Lower leg skin (tissue), 4 donors: Measurements from ENCODE around the gene RNF157. TPM values are rescaled to one million over a fixed set of nuclear protein-coding genes. Genes with fewer than 3 reads are reported as not detected.

ENCODE experiments used
- DNase-seq, 2 donors: peaks; one replicate each; pipeline ENCODE4 v3.0.0-alpha.2; 2019; ENCODE audit warnings: low spot score in 2 of 2
- H3K4me3 ChIP-seq: fragments of 200-600 bp; sonication (generic); 2 replicates; pipeline ENCODE4 v1.5.1; 2017; ENCODE audit warnings: mild to moderate bottlenecking, low read depth; ENCODE audit not compliant: poor library complexity, severe bottlenecking
- POLR2A ChIP-seq, 2 donors: fragments of 450-650 bp; IDR thresholded peaks; one replicate each; pipeline ENCODE4 v1.6.1; 2016 to 2017; ENCODE audit warnings: antibody characterized with exemption in 2 of 2, mild to moderate bottlenecking in 1 of 2, moderate library complexity in 1 of 2
- WGBS, 2 donors: methylation state at CpG; one replicate each; pipeline ENCODE4 v1.1.5; 2018; 5-methylcytosine and 5-hydroxymethylcytosine counted together
- intact Hi-C: fragments of 100-400 bp; cut with DNase I; formaldehyde crosslinking; loops from one replicate; pipeline ENCODE4 v1.15.0; 2023; ENCODE audit warnings: low total_unique reads
- total RNA-seq, 4 donors: library from RNA; depleted of rRNA; stranded (reverse); fragments of >200 nt; gene quantifications; one replicate each; pipeline ENCODE4 v1.1.0, GENCODE V29; 2016
- TF ChIP-seq, protein P1 (sequence below), 3 donors: fragments of 450-650 bp; IDR thresholded peaks; one replicate each; pipeline ENCODE4 v1.5.1; 2016; ENCODE audit warnings: antibody characterized with exemption in 3 of 3, mild to moderate bottlenecking in 3 of 3, moderate library complexity in 2 of 3

The RNF157 gene
- total RNA-seq, 4 donors from 2014 or later: 0.83 to 2.4 (median 1.4) TPM

DNA sequence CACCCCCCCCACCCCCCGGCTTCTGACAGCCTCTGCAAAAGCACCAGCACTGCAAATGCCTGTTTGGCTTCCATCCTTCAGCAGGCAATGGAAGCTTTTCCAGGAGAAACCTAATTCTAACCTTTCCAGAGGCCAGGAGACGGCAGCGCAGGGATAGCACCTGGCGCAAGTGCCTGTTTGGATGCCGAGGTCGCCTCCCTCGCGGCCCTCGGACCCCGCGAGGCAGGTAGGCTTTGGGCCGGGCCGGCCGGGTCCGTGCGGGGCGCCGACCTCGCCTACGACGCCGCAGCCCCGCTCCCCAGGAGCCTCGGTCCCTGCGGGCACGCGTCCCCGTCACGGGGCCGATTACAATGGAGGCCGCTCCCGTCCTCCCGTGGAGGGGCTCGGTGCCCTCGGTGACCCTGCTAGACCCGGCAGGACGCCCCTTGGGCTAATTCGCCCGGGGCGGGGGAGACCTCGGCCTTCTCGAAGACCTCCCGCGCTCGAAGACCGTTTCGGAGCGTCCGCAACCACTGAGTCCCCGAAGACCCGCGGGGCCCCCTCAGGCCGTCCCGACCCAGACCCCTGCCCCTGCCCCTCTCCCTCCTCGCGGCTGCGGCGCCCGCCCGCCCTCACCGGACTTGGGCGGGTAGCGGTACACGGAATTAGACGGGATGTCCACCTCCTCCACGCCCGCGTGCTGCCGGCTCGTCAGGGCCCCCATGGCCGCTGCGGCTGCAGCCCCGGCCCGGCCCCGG lies 587 bp downstream of the RNF157 start:
- TF ChIP-seq POLR2A (IDR thresholded peaks at IDR 0.05): no peak
- TF ChIP-seq, protein P1, sequence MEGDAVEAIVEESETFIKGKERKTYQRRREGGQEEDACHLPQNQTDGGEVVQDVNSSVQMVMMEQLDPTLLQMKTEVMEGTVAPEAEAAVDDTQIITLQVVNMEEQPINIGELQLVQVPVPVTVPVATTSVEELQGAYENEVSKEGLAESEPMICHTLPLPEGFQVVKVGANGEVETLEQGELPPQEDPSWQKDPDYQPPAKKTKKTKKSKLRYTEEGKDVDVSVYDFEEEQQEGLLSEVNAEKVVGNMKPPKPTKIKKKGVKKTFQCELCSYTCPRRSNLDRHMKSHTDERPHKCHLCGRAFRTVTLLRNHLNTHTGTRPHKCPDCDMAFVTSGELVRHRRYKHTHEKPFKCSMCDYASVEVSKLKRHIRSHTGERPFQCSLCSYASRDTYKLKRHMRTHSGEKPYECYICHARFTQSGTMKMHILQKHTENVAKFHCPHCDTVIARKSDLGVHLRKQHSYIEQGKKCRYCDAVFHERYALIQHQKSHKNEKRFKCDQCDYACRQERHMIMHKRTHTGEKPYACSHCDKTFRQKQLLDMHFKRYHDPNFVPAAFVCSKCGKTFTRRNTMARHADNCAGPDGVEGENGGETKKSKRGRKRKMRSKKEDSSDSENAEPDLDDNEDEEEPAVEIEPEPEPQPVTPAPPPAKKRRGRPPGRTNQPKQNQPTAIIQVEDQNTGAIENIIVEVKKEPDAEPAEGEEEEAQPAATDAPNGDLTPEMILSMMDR (IDR thresholded peaks at IDR 0.05): no peak
- intact Hi-C loops: no loop called here
- WGBS, 2 donors: 4 to 7% methylated on average over 13 to 16 of the region's 75 CpGs
- DNase-seq: peak in 1 of 2 donors; percentile 83
- H3K4me3 ChIP-seq: no peak overlapping the region

DNA sequence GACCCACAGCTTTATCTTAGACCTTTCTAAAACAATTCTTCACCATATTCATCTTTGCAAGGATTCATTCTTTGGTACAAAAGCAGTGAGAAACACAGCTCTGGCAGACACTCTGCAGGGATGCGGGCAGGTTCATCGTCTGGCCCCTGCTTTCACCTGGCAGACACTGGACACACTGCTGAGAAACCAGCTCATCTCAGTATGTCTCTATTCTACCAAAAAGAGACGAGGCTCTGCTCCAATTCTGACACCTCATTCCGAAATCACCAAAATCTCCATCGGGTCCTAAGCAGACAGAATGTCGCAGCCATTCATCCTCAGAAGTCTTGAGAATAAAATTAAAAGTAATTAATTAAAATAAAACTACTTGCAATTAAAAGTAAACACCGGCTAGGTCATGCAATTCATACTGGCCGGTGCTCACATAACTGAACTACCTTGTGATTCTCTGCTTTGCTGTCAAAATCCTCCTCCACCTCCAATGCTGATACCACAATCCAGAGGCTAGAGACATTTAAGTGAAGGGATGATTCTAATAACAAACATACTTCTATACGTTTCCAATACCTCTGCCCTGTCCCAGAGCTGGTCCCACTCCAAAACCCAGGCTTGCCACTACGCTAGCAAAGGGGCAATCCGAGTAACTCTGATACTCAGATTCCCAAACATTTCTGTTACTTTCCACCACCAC lies 1.3 kb downstream of the RNF157 start:
- no peak overlapping the region for H3K4me3 ChIP-seq
- 43 to 60% methylated on average over 11 of the region's 11 CpGs for WGBS, 2 donors
- no peak for DNase-seq
- intact Hi-C loops: no loop called here
- TF ChIP-seq, protein P1 (IDR thresholded peaks at IDR 0.05): no peak
- TF ChIP-seq POLR2A (IDR thresholded peaks at IDR 0.05): no peak

DNA sequence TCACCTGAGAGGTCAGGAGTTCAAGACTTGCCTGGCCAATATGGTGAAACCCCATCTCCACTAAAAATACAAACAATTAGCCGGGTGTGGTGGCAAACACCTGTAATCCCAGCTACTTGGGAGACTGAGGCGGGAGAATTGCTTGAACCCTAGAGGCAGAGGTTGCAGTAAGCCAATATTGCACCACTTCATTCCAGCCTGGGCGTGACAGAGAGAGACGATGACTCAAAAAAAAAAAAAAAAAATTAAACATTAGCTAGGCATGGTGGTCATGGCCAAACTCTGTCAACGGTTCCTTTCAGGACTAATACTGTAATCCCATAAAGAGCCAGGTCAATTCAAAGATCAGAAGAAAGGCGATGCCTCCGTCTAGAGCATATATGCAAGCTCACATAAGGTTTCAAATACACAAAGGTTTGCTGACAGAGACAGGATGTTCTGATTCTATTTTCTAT lies 2.4 kb downstream of the RNF157 start:
- no peak for DNase-seq
- no peak for TF ChIP-seq POLR2A (IDR thresholded peaks at IDR 0.05)
- TF ChIP-seq, protein P1 (IDR thresholded peaks at IDR 0.05): no peak
- intact Hi-C loops: no loop called here
- WGBS, 2 donors: 70 to 73% methylated on average over 7 of the region's 7 CpGs
- H3K4me3 ChIP-seq: no peak overlapping the region

DNA sequence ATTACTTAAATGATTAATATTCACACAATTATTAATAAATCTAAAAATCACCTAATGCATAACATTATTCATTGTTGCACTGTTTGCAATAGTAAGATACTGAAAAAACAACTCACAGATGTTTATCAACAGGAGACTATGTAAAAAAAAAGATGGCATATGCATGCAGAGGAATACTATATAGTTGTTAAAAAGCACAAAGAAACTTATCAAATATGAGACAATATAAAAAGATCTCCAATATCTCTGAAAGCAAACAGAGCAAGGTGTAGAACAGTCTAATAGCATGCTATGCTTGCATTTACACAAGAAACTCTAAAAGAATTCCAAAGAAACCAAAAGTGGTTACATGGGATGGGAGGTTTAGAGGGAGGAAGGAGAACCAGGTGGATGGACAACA lies 3.7 kb downstream of the RNF157 start:
- no peak for DNase-seq
- intact Hi-C loops: no loop called here
- no peak overlapping the region for H3K4me3 ChIP-seq
- TF ChIP-seq, protein P1 (IDR thresholded peaks at IDR 0.05): no peak
- TF ChIP-seq POLR2A (IDR thresholded peaks at IDR 0.05): no peak

DNA sequence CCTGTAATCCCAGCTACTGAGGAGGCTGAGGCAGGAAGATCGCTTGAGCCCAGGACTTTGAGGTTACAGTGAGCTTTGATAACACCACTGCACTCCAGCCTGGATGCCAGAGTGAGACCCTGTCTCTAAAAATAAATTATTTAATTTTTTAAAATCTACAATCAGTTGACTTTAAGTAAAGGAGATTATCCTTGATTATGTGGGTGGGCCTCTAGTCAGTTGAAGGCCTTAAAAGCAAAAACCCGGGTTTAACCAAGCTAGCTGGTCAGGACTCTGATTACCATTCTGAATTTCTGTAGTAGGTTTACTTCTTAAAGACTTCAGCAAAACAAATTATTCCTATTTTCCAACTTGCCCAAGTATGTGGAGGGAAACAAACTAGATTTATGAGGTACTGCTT lies 4.4 kb downstream of the RNF157 start:
- no peak overlapping the region for H3K4me3 ChIP-seq
- intact Hi-C loops: no loop called here
- WGBS, 2 donors: 93 to 99% methylated on average over 2 of the region's 2 CpGs
- TF ChIP-seq, protein P1 (IDR thresholded peaks at IDR 0.05): no peak
- TF ChIP-seq POLR2A (IDR thresholded peaks at IDR 0.05): no peak
- no peak for DNase-seq
